GM19397 (cell line): ENCODE data around the gene DEPDC1B.
"Not testable (repeated sequence)": the region's sequence is repeated elsewhere in the genome, so short reads cannot be mapped to it uniquely, and the experiment has no call there.

Source experiments
- ATAC-seq: cut with Tn5 transposase; IDR thresholded peaks from one replicate; pipeline ENCODE4 v1.9.1; 2021; ENCODE audit warnings: mild to moderate bottlenecking, moderate library complexity; ENCODE audit not compliant: unreplicated experiment

DEPDC1B gene

GRCh38 chr5:60587312-60587711 is 112.7 kb downstream of the DEPDC1B start:
- not testable (repeated sequence) for ATAC-seq

DNA sequence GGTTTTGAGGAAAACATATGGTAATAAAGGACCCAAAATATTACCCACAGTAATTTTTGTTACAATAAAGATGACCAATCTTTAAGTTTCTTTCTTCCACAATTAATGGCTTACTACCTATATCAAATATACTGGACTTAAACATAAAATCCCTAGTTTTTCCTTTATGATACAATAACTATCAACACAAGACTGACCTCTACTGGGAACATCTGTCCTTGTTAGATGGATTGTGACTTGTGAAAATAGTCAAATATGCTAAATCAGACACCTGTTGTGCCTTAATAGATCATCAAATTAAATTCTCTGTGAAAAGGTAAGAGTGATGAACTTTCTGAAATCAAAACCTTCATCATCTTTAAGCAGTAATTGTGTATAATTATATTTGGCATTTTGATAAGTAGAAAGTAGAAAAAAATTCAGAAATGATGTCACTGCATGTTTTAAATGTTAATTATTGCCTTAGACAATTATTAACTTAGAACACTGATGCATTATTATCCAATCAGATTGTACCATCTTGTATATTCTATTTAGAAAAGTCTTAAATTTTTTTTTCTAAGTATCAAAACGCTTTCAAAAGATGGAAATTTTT is 113.6 kb downstream of the DEPDC1B start:
- ATAC-seq = no peak

GRCh38 chr5:60585618-60586017 is 114.3 kb downstream of the DEPDC1B start:
- no peak for ATAC-seq

- no peak for ATAC-seq
These were observed 115.7 kb downstream of the DEPDC1B start for GRCh38 chr5:60584304-60584703.

GRCh38 chr5:60583616-60584015 is 116.3 kb downstream of the DEPDC1B start:
- no peak for ATAC-seq

DNA sequence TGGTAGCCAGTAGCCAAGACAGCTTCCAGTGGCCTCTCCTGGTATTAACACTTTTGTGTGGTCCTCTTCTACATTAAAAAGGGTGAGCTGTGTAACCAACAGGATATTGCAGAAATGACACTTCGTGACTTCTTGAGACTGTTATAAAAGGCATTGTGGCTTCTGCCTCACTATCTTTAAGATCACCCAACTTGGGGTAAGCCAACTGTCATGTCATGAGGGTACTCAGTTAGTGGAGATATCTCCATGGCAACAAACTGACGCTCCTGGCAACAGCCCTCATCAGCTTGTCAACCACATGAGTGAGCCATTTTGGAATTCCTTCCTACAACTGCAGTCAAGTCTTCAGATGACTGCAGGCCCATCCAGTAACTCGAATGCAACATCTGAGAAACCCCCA is 121.7 kb downstream of the DEPDC1B start:
- ATAC-seq = no peak

GRCh38 chr5:60577116-60577515 is 122.8 kb downstream of the DEPDC1B start:
- no peak for ATAC-seq

GRCh38 chr5:60576425-60576824 is 123.5 kb downstream of the DEPDC1B start:
- no peak for ATAC-seq

DNA sequence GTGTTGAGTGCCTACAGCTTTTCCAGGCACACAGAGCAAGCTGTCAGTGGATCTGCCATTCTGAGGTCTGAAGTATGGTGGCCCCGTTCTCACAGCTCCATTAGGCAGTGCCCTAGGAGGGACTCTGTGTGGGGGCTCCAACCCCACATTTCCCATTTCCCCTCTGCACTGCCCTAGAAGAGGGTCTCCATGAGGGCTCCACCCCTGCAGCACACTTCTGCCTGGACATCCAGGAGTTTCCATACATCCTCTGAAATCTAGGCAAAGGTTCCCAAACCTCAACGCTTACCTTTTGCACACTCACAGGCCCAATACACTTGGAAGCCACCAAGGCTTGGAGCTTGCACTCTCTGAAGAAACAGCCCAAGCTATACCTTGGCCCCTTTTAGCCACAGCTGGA is 131.3 kb downstream of the DEPDC1B start:
- no peak for ATAC-seq

DNA sequence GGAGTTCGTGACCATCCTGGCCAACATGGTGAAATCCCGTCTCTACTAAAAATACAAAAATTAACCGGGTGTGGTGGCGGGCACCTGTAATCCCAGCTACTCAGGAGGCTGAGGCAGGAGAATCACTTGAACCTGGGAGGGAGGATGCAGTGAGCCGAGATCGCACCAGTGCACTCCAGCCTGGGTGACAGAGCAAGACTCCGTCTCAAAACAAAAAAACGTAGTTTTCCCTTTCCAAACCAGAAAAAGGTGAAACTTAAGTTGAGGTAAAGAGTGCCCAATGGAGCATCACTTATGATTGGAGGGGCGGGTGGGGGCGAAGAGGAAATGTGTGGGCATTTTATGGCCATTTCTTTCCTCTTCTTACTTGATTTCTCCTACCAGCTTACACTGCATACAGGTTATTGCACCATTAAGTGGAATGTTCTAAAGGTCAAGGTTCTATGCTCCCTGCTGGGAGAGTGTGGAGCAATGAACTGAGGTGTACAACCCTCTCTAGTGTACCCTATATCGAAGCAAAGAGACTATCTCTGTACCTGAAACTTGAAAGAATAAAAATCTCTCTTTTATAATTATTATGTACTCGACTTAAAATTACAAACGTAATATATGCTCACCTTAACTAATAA is 136.2 kb downstream of the DEPDC1B start:
- no peak for ATAC-seq

GRCh38 chr5:60553291-60553690 is 146.7 kb downstream of the DEPDC1B start:
- ATAC-seq = not testable (repeated sequence)

DNA sequence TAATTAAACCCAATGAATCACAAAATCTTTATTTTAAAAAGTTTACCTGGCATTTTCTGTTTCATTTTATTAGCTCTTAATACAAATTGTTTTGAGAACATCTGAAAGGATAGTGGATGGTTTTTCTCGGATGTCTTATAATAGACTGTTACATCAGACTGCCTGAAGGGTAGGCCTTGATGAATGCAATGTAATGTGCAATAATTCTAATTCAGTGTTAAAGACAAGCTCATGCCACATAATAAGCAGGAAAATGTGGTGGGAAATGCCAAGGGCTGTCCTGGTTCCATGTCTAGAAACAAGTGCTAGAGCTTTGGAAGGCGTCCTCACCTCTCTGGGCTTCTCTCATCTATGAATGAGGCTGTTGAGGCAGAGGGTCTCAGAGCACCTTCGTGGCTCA is 148.1 kb downstream of the DEPDC1B start:
- ATAC-seq = no peak

DNA sequence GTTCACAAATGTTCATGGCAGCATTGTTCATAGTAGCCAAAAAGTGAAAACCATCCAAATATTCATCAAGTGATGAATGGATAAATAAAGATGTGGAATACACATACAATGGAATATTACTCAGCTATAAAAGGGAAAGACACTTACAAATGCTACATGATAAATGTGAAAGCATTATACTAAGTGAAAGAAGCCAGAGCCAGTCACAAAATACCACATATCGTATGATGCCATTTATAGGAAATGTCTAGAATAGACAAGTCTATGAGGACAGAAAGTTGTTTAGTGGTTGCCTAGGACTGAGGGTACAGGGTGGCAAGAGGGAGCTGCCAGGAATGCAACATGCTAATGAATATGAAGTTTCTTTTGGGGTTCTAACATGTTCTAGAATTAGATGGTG is 148.7 kb downstream of the DEPDC1B start:
- ATAC-seq = no peak

DNA sequence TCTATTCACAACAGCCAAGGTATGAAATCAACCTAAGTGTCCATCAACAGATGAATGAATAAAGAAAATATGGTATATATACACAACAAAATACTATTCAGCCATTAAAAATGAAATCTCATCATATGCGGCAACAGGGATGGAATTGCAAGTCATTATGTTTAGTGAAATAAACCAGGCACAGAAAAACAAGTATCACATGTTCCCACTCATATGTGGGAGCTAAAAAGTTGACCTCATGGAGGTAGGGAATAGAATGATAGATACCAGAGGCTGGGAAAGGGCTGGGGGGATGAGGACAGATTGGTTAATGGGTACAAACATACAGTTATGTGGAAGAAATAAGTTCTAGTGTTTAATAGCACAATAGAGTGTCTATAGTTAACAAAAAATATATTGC is 149.7 kb downstream of the DEPDC1B start:
- ATAC-seq = no peak

- ATAC-seq = no peak
These were observed 150.1 kb downstream of the DEPDC1B start for GRCh38 chr5:60549841-60550240.
